Putamen (tissue), 1 donor: ENCODE results near the gene DPEP2NB.
A peak's percentile ranks its signal among the peaks of the same experiment; 100 is the strongest.
"Not testable (repeated sequence)": the region's sequence is repeated elsewhere in the genome, so short reads cannot be mapped to it uniquely, and the experiment has no call there.

Experiments used
- DNase-seq: peaks from one replicate; pipeline ENCODE4 v3.0.0-alpha.2; 2016; ENCODE audit warnings: low spot score

DPEP2NB gene

DNA sequence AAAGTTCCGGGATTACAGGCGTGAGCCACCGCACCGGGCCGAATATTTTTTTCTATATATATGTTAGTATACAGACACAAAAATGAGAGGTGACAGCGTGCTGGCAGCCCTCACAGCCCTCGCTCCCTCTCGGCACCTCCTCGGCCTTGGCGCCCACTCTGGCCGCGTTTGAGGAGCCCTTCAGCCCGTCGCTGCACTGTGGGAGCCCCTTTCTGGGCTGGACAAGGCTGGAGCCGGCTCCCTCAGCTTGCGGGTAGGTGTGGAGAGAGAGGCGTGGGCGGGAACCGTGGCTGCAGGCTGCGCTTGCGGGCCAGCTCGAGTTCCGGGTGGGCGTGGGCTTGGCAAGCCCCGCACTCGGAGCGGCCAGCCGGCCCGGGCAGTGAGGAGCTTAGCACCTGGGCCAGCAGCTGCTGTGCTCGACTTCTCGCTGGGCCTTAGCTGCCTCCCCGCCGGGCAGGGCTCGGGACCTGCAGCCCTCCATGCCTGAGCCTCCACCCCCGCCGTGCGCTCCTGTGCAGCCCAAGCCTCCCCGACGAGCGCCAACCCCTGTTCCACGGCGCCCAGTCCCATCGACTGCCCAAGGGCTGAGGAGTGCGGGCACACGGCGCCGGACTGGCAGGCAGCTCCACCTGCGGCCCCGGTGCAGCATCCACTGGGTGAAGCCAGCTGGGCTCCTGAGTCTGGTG, 33.6 kb downstream of the DPEP2NB start:
- DNase-seq = no peak

DNA sequence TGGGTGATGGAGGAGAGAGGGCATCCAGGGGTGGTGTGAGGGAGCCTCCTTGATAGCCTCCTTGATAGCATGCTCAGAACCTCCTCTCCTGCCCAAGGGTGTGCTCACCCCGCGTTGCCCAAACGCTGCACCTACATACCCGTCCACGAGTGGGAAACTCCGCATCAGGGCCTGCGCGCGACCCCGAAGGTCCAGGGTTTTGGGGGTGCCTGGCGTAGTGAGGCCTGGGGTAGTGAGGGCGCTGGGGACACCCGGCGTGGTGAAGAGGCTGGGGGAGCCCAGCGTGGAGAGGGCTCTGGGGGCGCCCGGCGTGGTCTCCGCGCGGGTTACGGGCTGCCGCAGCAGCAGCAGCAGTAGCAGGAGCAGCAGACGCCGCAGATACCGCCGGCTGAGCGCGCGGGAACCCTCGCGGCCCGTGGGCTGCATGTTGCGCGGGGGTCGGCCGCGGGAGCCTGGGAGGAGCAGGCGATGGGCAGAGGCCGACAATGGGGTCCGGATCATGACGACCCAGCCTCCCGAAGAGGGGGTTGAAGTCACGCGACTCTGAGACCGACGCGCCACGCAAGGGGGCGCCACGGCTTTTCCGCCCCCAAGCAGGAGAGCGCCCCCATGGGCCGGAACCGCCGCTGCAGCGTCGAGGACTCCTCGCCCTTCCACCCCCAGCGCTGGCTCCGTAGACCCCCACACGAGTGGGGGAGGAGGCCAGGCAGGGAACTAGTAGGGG, 35.6 kb downstream of the DPEP2NB start, which contains the start of gene DPEP3:
Gene DPEP3, minus strand, starts transcription at position 545 of the 724 bp plus-strand sequence. Its CDS starts 119 bp downstream, at position 426.
- no peak for DNase-seq

DNA sequence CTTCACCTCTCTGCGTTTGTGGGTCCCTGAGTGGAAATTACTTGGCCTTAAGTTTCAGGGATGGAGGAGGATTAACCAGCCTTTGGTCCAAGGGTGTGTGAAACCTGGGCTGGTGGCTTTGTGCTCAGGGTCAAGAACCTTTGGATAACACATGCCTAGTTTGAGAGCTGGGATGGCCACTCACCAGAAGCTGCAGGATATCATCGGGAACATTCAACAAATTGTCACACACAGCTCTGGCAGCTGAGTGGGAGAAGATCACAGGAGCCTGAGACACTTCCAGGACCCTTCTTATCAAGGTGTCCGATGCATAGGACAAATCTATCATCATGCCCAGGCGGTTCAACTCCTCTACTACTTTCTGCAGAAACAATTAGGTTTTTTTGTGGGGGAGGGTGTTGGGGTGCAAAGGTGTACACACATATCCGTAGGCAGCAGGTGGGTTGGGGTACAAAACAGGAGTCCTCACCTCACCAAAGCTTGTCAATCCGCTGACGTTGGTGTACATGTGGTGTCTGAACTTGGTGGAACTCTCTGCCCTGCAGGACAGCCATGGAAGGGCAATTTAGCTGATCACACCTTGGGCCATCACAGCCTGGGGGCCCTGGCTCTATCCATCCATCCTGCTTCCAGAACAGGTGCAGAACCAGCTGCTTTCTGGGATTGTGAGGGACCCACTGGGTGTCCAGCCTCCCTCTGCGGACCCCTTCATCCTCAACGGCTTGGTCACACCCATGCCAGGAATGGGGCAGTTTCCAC, 38.1 kb downstream of the DPEP2NB start:
- no peak for DNase-seq

DNA sequence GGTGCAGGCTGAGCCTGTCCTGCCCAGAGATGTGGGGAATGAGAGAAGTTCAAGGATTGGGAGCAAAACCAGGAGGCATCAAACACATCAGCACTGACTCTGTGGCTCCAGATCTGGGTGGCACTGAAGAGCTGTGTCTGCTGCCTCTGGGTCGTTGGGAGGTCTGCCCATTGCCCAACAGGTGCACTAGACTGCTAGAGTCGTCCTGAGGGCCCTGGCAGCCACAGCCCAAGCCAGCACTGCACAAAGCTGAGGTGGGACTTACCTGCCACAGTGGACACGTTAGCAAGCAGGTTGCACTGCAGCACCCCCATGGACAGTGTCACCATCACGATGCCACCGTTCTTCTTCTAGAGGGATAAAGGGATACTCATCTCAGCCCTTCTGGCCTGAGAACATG, 38.7 kb downstream of the DPEP2NB start:
- no peak for DNase-seq

DNA sequence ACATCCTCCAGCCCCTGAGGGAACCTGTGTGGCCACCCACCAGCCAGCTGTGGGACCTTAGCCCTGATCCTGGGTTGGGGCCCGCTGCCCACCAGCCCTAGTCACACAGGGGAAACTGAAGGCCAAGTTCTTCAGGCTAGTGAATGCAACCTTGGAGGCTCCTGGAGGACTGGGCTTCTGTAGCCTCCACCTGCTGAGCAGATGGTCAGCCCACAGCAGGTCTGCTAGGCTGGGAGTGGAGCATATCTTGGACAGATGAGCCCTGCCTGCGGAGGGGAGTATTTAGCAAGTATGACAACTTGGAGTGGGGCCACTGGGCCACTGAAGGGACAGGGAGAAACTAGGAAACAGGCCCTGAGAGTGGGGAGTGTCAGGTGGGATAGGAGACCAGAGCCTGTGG, 39.5 kb downstream of the DPEP2NB start:
- no peak for DNase-seq

DNA sequence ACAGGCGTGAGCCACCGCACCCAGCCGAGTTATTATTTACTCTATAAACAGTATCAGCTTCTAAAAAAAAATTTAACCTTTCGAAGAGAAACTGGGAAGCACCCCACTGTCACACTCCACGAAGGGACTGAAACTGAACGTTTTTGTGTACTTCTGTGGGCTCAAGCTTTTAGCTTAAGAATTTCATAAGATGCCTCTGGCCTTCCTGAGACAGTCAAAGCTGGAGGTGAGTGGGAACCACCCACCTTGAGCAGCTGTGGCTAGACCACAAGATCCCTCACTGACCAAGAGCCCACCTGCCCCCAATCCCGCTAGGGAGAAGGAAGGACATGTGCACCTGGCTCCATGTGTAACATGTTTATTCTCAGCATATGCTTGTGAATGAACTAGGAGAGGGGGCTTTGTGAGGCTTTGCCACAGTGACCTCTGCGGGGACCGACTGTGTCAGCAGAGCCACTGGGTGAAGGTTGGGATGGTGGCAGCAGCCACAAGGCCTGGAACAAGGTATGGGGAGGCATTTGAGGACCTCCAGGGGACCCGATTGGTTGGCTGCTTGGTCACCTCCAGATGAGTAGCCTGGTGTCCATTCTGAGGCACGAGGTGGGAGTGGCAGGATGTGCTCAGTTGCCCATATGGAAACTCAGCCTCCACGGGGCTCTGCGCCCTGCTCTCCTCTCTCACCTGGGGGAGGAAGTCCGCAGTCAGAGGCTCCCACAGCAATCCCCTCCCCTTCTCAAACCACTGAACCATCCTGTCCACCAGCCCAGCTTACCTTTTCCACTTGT, 40.2 kb downstream of the DPEP2NB start:
- no peak for DNase-seq

DNA sequence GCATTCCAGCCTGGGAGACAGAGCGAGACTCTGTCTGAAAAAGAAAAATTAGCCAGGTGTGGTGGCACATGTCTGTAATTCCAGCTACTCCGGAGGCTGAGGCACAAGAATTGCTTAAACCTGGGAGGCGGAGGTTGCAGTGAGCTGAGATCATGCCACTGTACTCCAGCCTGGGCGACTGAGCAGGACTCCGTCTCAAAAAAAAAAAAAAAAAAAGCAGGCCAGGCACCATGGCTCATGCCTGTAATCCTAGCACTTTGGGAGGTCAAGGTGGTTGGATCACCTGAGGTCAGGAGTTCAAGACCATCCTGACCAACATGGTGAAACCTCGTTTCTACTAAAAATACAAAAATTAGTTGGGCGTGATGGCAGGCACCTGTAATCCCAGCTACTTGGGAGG, 43.4 kb downstream of the DPEP2NB start:
- DNase-seq = not testable (repeated sequence)

DNA sequence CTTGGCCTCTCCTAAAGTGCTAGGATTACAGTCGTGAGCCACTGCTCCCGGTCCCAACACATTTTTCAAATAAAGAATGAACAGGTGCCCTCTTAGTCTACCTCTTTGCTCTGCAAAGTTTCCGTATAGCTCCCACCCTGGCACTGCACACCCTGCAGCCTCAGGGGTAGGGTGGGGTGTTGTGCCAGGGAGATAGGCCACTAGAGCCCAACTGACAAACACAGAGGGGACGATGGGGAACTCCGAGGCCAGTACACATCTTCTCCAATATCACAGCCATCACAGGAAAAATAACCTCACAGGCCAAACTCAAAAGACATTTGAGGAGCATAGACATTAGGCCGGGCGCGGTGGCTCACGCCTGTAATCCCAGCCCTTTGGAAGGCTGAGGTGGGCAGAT, 44.6 kb downstream of the DPEP2NB start:
- no peak for DNase-seq

DNA sequence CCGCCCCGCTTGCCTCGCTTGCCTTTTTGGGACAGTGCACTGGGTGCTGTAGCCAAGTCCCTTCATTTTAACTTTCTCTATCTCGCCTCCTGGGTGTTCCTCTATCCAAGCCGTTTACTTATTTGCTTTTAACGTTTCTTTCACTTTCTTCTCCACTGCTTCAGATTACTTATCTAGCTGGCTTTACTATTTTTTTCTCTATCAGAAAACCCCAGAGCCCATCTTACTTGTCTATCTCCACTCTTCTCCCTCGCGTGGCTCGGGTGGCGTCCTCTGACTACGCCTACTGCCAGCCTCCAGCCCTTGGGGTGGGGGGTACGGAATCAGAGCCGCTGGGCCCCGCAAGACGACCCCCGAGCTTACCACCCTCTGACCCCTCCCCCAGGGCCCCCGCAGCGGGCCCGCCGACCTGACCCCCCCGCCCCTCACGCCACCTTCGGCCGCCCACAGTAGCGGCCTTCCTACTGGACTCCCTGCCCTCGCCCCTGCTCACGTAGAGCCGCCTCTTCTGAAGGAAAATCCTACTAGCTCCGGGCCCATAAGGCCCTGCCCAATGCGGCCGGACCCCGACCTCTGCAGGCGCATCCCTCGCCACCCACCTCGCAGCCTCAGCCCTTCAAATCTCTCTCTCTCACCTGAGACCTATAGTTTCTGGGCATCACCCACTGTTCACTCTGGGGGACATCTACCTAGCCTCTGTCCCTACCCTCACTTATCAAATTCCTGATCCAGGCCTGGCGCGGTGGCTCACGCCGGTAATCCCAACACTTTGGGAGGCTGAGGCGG, 46.3 kb downstream of the DPEP2NB start:
- DNase-seq = no peak

DNA sequence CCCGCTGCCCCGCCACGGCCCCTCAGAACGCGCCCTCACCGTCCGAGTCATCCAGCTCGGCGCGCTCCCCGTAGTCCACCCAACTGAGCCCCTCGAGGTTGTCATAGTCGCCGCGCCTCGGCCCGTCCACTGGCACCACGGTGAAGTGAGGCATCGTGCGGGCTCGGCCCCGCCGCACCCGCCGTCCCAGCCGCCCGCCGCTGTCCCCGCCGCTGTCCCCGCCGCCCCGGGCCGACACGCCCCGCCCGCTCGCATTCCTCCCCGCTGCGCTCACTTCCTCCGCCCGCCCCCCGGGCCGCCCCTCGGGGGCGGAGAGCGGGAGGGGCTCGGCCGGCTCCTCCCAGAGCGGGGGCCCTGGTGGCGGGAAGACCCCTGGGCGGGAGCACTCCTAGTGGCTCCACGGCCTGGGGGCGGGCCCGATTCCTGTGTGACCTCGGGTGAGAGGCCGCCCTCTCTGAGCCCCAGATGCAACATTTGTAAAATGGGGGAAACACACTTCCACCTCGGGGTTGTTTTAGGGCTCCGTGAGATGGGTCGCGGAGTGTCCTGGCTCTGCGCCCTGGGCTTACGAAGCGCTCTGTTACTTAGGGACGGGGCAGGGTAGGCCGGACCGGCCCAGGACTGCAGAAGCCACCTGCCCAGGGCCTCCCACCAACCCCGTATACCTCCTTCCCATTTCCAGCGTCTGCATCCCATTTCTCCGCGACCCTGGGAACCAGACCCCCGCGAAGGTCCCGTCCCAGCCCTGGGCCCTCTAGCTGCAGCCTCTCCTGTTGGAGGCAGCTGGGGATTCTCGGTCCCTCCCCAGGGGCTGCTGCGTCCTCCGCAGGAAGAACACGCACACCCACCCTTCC, 47.1 kb downstream of the DPEP2NB start, which contains the start of gene SLC12A4:
Gene SLC12A4, minus strand, starts transcription at position 238 of the 854 bp plus-strand sequence. Its CDS starts 84 bp downstream, at position 154.
- peak; percentile 42 for DNase-seq

DNA sequence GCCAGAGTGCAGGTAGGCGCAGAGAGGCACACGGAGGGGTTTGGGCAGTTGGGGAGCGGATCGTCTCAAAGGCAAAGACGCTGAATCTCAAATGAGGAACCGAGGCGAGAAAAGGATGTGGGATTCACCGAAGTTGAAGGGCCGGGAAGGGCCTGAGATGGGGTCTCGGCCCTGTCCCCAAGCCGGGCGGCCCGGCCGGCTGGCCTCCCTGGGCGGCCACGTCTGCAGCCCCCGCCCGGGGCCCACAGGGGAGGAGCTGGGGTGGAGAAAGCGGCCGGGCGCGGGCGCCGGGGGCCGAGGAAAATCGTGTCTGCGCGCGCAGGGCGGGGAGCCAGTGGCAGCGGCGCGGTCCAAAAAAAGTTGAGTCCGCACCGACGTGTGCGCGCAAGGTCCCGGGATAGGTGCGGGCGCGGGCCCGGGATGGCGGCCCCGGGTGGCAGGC, 47.7 kb downstream of the DPEP2NB start:
- no peak for DNase-seq

DNA sequence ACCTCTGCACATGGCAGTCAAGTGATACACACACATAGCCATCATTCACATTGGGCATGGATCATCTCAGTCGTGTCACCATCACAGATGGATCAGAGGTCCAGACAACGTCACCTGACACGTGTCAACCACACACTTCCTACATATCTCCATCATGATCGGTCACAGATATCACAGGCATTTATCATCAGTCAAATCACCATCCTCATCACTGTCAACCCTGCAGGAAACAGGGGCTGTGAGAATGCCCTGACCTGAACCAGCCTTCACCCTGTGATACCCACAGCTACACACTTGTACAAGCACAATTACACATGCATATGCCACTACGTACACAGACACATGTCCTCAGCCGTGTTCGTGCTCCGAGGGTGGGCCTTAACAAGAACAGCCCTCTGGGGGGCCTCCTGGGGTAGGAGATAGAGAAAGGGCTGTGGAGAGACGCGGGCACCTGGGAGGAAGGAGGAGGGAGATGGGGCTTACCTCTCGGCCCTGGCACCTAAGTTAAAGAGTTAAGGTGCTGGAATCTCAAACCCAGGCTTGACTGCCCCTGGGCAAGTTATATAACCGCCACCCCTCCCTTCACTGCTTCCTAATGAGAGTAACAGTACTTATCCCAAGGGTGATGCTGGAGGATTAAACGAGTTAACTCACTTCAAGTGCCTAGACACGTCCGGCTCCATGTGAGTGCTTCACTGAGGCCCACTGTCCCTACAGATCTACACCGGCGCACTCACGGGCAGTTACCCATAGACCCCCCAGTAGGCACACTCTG, 48.3 kb downstream of the DPEP2NB start:
- DNase-seq = no peak

DNA sequence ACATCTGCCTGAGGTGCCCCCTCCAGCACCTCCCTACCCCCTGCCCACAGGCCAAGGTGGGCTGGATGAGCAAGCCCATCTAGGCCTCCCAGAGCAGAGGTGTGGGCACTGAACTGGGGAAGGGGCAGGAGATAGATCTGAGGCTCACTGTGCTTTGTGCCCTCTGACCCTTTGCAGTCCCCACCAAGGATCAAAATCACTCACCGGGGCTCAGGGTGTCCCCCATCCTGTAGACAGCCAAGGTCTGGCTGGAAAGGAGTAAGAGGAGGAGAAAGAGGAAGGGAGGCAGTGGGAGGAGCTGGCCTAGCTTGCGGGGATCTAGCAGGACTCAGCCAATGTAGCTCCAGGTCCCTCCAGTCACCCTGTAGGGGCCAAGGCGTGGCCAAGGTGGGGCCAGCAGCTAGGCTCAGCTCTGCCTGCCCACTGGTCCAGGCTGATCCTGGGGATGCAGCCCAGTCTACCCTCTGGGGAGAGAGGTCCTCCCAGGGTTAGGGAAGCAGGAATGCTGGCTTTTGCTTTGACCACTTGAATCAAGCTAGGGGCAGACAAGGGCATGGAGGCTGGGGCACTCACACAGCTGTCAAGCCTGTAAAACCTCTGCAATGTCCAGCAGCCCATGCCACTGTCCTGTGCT, 49.0 kb downstream of the DPEP2NB start:
- DNase-seq = no peak

DNA sequence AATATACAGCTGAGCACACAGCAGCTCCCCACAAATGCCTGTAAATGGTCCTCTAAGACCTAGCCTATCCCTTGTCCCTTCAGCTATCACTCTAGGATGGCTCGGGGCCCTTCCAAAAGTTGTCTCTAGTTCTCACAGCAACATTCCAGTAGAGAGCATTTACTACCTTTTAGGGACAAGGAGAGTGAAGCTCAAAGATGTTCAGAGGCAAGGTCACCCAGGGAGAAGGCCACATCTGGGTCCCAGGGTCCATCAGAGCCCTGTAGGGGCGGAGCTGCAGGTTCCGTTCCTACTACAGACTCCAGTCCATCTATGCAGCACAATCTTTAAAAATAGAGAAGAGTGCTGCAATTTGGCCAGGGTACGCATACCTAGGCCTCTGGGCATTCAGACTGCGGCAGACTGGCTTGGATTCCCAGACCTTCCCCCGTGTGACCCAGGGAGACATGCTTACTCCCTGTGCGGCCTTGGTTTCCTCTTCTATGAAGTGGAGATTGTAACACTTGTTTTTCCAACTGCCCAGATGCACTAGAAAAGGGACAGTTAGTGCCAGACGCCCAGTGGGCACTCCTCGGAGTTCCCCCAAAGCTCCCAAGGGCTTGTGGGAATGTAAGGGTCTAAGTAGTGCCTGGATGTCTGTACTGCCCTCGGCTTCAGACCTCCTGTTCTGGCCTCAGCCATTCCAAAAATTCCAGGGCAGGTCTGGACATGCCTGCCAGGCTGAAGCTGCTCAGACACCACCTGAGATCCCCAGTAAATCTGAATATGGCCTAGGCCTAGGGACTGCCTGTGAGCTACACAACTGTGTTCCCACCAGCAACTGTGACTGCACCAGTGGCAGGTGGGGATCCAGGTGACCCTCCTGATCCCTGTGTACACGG, 49.8 kb downstream of the DPEP2NB start:
- no peak for DNase-seq

DNA sequence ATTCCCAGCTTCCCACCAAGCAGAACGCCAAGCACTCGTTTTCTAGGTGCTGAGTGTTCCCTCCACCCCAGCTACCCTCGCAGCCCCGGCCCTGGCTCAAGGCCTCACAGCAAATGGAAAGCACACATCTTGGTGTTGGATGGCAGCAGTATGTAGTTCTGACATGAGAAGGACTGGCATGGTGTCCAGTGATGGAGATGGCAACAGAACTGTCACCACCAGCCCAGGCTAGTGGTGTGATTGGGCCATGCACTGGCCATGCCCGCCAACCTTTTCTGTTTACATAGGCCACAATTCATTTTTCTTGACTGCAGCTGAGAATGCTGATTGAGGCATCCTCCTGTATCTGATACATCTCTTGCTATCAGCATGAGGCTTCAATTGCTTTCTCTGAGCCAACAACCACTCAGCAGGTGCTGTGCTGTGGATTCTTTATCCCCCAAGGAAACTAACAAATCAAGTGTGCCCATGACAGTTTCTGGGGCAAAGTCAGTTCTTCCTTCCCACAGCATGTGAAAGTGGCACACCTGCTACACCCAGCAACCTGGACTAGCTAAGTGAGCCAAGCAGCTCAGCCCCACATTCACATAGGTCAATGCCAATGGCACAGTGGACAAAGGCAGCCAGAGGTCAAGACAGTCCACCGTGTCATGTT, 51.1 kb downstream of the DPEP2NB start:
- no peak for DNase-seq

DNA sequence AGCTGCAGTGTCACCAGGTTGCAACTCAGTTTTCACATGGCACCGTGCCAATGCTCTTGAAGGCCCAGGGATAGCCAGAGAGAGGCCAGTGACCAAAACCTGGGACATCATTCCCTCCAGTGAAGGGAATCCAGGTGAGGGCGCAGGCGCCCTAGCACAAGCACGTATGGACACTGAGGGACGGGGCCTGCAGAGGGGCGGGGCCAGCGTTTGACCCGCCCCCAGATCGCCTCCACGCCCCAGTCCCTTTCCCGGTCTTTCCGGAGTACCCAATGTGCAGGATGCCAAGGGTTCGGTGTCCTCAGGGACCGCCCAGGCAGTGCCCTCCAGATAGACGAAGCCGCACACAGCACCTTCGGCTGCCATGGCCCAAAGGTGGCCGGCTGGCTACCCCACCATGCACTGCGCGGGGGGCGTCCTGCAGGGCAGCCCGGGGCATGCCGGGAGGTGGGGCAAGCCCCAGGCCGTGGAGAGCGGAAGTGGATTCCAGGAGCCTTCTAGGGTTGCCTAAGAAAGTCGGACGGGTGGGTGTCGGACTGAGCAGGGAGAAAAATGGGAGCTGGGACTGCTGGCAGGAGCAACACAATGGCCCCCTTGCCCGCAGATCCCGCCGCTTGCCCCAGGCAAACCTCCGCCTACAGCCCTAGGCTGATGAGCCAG, 51.9 kb downstream of the DPEP2NB start:
- DNase-seq = no peak
